K562 (cell line): Measurements from ENCODE around the gene CNKSR1. TPM values are rescaled to one million over a fixed set of nuclear protein-coding genes. Genes with fewer than 3 reads are reported as not detected.

Experiments
- ARID1B ChIP-seq: fragments of 450-650 bp; IDR thresholded peaks from 2 replicates; pipeline ENCODE4 v1.6.1; 2016; ENCODE audit warnings: antibody characterized with exemption, mild to moderate bottlenecking, inconsistent platforms
- FOXK1 ChIP-seq: sonication (generic); formaldehyde crosslinking; IDR thresholded peaks from 2 replicates; pipeline ENCODE4 v1.8.0; 2022; ENCODE audit warnings: missing genetic modification reagents, mild to moderate bottlenecking, borderline replicate concordance
- ILK ChIP-seq: fragments of 450-650 bp; IDR thresholded peaks from 2 replicates; pipeline ENCODE4 v1.6.1; 2016; ENCODE audit warnings: missing genetic modification characterization, low read depth, mild to moderate bottlenecking, missing compliant biosample characterization, moderate library complexity, borderline replicate concordance
- KLF10 ChIP-seq: fragments of 250-450 bp; sonication (Bioruptor Pico); IDR thresholded peaks from 2 replicates; pipeline ENCODE4 v1.6.1; 2021; ENCODE audit warnings: matching md5 sums
- KLF16 ChIP-seq: IDR thresholded peaks from 2 replicates; pipeline ENCODE4 v1.6.1; 2016; ENCODE audit warnings: antibody characterized with exemption
- L3MBTL2 ChIP-seq: fragments of 450-650 bp; IDR thresholded peaks from 2 replicates; pipeline ENCODE4 v1.6.1; 2016; ENCODE audit warnings: mild to moderate bottlenecking, moderate library complexity
- POLR2H ChIP-seq: IDR thresholded peaks from 2 replicates; pipeline ENCODE4 v1.6.1; 2016; ENCODE audit warnings: missing genetic modification characterization, low read depth, mild to moderate bottlenecking, control low read depth, missing compliant biosample characterization, moderate library complexity
- RNF2 ChIP-seq: sonication (generic); IDR thresholded peaks from 2 replicates; pipeline ENCODE4 v1.6.1; 2016
- SMAD2 ChIP-seq: fragments of 150-350 bp; IDR thresholded peaks from 2 replicates; pipeline ENCODE4 v1.6.1; 2014; ENCODE audit warnings: low read depth, mild to moderate bottlenecking, low read length
- SMAD4 ChIP-seq: fragments of 250-450 bp; sonication (Bioruptor Pico); conservative IDR thresholded peaks from 2 replicates; pipeline ENCODE4 v1.8.0; 2021; ENCODE audit warnings: inconsistent platforms, mild to moderate bottlenecking, moderate library complexity
- SP1 ChIP-seq: sonication (generic); formaldehyde crosslinking; IDR thresholded peaks from 2 replicates; pipeline ENCODE4 v1.8.1; 2022; ENCODE audit warnings: mild to moderate bottlenecking, missing genetic modification reagents
- ZNF12 ChIP-seq: sonication (generic); formaldehyde crosslinking; IDR thresholded peaks from 2 replicates; pipeline ENCODE4 v1.4.0; 2020; ENCODE audit warnings: mild to moderate bottlenecking, missing genetic modification reagents
- ZNF324 ChIP-seq: fragments of 250-450 bp; sonication (Bioruptor Pico); IDR thresholded peaks from 2 replicates; pipeline ENCODE4 v1.4.0; 2020; ENCODE audit warnings: mild to moderate bottlenecking
- ZNF586 ChIP-seq: fragments of 450-650 bp; formaldehyde crosslinking; conservative IDR thresholded peaks from 2 replicates; pipeline ENCODE4 v1.4.0; 2020; ENCODE audit warnings: mild to moderate bottlenecking, moderate library complexity
- ZNF589 ChIP-seq: fragments of 200-800 bp; sonication (Bioruptor generic); IDR thresholded peaks from 2 replicates; pipeline ENCODE4 v1.6.1; 2016; ENCODE audit warnings: low read depth, missing genetic modification characterization, missing compliant biosample characterization
- polyA plus RNA-seq, 8 experiments: library from polyadenylated mRNA; depleted of rRNA in 4 of 8; stranded (reverse) in 5 of 8; unstranded in 3 of 8; fragments of >200 nt; fragmentation: Nextera tagmentation in 2 of 8; fragmentation: Illumina TruSeq in 1 of 8; extraction: Ambion mirVana in 2 of 8; extraction: Trizol in 1 of 8; gene quantifications; 2 replicates each; pipeline versions ENCODE4 v1.2.1 to v1.2.3, GENCODE V29; 2011 to 2014; ENCODE audit warnings: inconsistent platforms in 1 of 8, missing spikeins in 1 of 8
- total RNA-seq, 7 experiments: library from RNA; depleted of rRNA in 6 of 7; stranded (reverse); fragments of >200 nt in 6 of 7; fragmentation: Illumina TruSeq in 2 of 7; extraction: Trizol in 2 of 7; gene quantifications; 2 replicates each; pipeline versions ENCODE4 v1.2.1 to v1.2.3, GENCODE V29; 2011 to 2021; ENCODE audit warnings: low replicate concordance in 1 of 7
- TF ChIP-seq, protein P1 (sequence below): fragments of 150-350 bp; conservative IDR thresholded peaks from 2 replicates; pipeline ENCODE4 v1.6.1; 2014; ENCODE audit warnings: low read length
- TF ChIP-seq, protein P2 (sequence below), 3 experiments: IDR thresholded peaks in 2 of 3; conservative IDR thresholded peaks in 1 of 3; 2 replicates each; pipeline ENCODE4 v1.5.1; 2011 to 2012; ENCODE audit warnings: low read length in 3 of 3, mild to moderate bottlenecking in 3 of 3, control low read depth in 2 of 3, improper control_type of control experiment in 1 of 3, inconsistent platforms in 1 of 3, low read depth in 1 of 3, mixed read lengths in 1 of 3, moderate library complexity in 1 of 3; ENCODE audit not compliant: insufficient read depth in 2 of 3
- TF ChIP-seq, protein P3 (sequence below), 2 experiments: fragments of 150-350 bp in 1 of 2; IDR thresholded peaks; 2 replicates each; pipeline ENCODE4 v1.6.1; 2012 to 2016; ENCODE audit warnings: low read depth in 2 of 2, low read length in 2 of 2, mild to moderate bottlenecking in 1 of 2, moderate library complexity in 1 of 2
- TF ChIP-seq, protein P4 (sequence below): sonication (generic); formaldehyde crosslinking; IDR thresholded peaks from 2 replicates; pipeline ENCODE4 v1.8.0; 2022; ENCODE audit warnings: mild to moderate bottlenecking, missing genetic modification reagents

The CNKSR1 gene
- total and polyA plus RNA-seq, 9 of the 15 experiments (the other 6 are each of a cell fraction or from before 2014, with no cell fraction given), result 0.03 to 2.8 (median 1.1) TPM

DNA sequence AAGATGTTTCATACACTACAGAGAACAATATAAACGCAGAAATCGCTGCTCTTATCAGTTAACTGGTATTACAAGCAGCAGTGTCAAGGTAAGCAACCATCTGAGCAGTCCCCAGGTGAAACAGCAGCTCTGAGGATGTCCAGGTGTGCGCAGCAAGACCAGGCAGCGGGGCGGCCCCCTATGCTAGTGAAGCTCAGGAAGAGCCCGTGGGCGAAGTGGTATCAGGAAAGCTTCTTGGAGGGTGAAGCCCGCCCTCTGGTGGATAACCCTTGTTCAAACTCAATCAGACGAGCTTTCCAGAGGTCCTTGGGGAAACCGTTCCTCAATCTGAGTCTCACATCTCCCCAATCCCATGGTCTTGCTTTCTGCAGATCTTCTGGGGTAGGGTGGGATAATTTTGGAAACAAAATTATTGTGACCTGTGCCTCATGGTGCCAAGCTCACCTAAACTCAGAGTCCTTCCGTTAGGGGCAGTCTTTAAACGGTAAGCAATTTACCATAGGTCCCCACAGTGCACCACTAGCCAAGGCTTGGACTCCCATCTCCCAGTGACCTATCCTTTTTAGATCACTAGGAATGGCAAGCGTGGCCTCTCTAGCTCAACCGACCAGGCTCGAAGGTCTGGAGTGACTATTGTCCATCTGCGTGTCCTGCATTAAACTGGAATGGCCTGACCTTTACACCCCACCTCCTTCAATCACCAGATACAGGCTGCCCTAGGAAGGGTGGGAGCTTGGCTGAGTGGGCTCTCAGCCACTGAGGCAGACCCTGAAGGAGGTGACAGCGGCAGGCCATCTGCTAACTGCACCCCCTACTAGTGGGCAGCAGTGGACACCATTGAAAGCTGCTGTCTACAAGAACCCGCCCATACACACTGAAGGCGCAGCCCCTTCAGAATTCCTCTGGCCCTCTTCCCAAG lies 32.0 kb upstream of the CNKSR1 start (continued):
- TF ChIP-seq, protein P1, sequence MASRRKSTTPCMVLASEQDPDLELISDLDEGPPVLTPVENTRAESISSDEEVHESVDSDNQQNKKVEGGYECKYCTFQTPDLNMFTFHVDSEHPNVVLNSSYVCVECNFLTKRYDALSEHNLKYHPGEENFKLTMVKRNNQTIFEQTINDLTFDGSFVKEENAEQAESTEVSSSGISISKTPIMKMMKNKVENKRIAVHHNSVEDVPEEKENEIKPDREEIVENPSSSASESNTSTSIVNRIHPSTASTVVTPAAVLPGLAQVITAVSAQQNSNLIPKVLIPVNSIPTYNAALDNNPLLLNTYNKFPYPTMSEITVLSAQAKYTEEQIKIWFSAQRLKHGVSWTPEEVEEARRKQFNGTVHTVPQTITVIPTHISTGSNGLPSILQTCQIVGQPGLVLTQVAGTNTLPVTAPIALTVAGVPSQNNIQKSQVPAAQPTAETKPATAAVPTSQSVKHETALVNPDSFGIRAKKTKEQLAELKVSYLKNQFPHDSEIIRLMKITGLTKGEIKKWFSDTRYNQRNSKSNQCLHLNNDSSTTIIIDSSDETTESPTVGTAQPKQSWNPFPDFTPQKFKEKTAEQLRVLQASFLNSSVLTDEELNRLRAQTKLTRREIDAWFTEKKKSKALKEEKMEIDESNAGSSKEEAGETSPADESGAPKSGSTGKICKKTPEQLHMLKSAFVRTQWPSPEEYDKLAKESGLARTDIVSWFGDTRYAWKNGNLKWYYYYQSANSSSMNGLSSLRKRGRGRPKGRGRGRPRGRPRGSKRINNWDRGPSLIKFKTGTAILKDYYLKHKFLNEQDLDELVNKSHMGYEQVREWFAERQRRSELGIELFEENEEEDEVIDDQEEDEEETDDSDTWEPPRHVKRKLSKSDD, result no peak
- TF ChIP-seq, protein P2, sequence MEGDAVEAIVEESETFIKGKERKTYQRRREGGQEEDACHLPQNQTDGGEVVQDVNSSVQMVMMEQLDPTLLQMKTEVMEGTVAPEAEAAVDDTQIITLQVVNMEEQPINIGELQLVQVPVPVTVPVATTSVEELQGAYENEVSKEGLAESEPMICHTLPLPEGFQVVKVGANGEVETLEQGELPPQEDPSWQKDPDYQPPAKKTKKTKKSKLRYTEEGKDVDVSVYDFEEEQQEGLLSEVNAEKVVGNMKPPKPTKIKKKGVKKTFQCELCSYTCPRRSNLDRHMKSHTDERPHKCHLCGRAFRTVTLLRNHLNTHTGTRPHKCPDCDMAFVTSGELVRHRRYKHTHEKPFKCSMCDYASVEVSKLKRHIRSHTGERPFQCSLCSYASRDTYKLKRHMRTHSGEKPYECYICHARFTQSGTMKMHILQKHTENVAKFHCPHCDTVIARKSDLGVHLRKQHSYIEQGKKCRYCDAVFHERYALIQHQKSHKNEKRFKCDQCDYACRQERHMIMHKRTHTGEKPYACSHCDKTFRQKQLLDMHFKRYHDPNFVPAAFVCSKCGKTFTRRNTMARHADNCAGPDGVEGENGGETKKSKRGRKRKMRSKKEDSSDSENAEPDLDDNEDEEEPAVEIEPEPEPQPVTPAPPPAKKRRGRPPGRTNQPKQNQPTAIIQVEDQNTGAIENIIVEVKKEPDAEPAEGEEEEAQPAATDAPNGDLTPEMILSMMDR (IDR thresholded peaks at IDR 0.05 in 2 of 3, conservative IDR thresholded peaks at IDR 0.05 in 1 of 3; ENCODE audit: insufficient read depth in 2 of 3, low read depth in 1 of 3, low read length in 3 of 3), result peak; percentile 91 to 96 (median 92)
- TF ChIP-seq SMAD2, result no peak
- no peak for TF ChIP-seq ILK (tag)
- peak; percentile 7; the same call in 1 of the 2 replicates for TF ChIP-seq ARID1B
- no peak for TF ChIP-seq ZNF589 (CRISPR knock-in tag)
- no peak for TF ChIP-seq RNF2
- no peak for TF ChIP-seq ZNF12
- TF ChIP-seq KLF16, result 0 out of 2 replicates have a peak, but pooled peaks have one; percentile 16
- TF ChIP-seq FOXK1, result no peak
- TF ChIP-seq L3MBTL2, result peak; percentile 53; the same call in 1 of the 2 replicates
- no peak for TF ChIP-seq POLR2H
- TF ChIP-seq, protein P3, sequence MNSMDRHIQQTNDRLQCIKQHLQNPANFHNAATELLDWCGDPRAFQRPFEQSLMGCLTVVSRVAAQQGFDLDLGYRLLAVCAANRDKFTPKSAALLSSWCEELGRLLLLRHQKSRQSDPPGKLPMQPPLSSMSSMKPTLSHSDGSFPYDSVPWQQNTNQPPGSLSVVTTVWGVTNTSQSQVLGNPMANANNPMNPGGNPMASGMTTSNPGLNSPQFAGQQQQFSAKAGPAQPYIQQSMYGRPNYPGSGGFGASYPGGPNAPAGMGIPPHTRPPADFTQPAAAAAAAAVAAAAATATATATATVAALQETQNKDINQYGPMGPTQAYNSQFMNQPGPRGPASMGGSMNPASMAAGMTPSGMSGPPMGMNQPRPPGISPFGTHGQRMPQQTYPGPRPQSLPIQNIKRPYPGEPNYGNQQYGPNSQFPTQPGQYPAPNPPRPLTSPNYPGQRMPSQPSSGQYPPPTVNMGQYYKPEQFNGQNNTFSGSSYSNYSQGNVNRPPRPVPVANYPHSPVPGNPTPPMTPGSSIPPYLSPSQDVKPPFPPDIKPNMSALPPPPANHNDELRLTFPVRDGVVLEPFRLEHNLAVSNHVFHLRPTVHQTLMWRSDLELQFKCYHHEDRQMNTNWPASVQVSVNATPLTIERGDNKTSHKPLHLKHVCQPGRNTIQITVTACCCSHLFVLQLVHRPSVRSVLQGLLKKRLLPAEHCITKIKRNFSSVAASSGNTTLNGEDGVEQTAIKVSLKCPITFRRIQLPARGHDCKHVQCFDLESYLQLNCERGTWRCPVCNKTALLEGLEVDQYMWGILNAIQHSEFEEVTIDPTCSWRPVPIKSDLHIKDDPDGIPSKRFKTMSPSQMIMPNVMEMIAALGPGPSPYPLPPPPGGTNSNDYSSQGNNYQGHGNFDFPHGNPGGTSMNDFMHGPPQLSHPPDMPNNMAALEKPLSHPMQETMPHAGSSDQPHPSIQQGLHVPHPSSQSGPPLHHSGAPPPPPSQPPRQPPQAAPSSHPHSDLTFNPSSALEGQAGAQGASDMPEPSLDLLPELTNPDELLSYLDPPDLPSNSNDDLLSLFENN (IDR thresholded peaks at IDR 0.05; ENCODE audit: low read depth in 2 of 2, low read length in 2 of 2), result no peak
- peak; percentile 32; the same call in 1 of the 2 replicates for TF ChIP-seq SP1 (CRISPR knock-in tag)
- no peak for TF ChIP-seq ZNF324
- TF ChIP-seq ZNF586, result no peak
- TF ChIP-seq, protein P4, sequence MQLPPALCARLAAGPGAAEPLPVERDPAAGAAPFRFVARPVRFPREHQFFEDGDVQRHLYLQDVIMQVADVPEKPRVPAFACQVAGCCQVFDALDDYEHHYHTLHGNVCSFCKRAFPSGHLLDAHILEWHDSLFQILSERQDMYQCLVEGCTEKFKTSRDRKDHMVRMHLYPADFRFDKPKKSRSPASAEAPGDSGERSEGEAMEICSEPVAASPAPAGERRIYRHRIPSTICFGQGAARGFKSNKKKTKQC, result no peak
- 0 out of 2 replicates have a peak, but pooled peaks have one; percentile 32 for TF ChIP-seq SMAD4 (CRISPR knock-in tag)
- no peak for TF ChIP-seq KLF10
